Lower lobe of right lung (tissue), 2 donors: ENCODE data around the gene PIGL. TPM values are rescaled to one million over a fixed set of nuclear protein-coding genes. Genes with fewer than 3 reads are reported as not detected.

Experiments
- ATAC-seq, 2 donors: fragments of 200-7000 bp; cut with Tn5 transposase; one replicate each; pipeline ENCODE4 v1.9.1; 2020 to 2022; ENCODE audit warnings: mild to moderate bottlenecking in 2 of 2, moderate library complexity in 2 of 2
- DNase-seq: peaks from one replicate; pipeline ENCODE4 v3.0.0-alpha.2; 2020
- H3K27ac ChIP-seq: fragments of 200-600 bp; one replicate; pipeline ENCODE4 v1.8.0; 2022
- H3K27me3 ChIP-seq: fragments of 200-600 bp; one replicate; pipeline ENCODE4 v1.8.0; 2022; ENCODE audit warnings: low read depth
- H3K36me3 ChIP-seq: fragments of 200-600 bp; one replicate; pipeline ENCODE4 v1.8.0; 2022; ENCODE audit warnings: mild to moderate bottlenecking
- H3K4me1 ChIP-seq: fragments of 200-600 bp; one replicate; pipeline ENCODE4 v1.8.0; 2022
- H3K4me3 ChIP-seq: fragments of 200-600 bp; one replicate; pipeline ENCODE4 v1.8.0; 2022; ENCODE audit warnings: mild to moderate bottlenecking
- H3K9me3 ChIP-seq: fragments of 200-600 bp; one replicate; pipeline ENCODE4 v1.8.0; 2022
- intact Hi-C: fragments of 100-400 bp; cut with DNase I; formaldehyde crosslinking; loops from one replicate; pipeline ENCODE4 v1.11.0; 2022
- total RNA-seq: library from RNA; stranded (reverse); fragmentation: NEBNext Ultra II Directional; extraction: Animal tissue kit (Norgen Biotek cat#: 25700); gene quantifications from one replicate; pipeline ENCODE4 v1.2.1, GENCODE V29; 2021
- TF ChIP-seq, protein P1 (sequence below): fragments of 200-600 bp; IDR thresholded peaks from one replicate; pipeline ENCODE4 v1.8.0; 2022; ENCODE audit warnings: antibody characterized with exemption, mild to moderate bottlenecking
- donor health status: DM: no; HTN: yes; CAD: no; lungs with severe emphysema.

Gene PIGL
- total RNA-seq, 1 donor from 2014 or later: 24.3 TPM

DNA sequence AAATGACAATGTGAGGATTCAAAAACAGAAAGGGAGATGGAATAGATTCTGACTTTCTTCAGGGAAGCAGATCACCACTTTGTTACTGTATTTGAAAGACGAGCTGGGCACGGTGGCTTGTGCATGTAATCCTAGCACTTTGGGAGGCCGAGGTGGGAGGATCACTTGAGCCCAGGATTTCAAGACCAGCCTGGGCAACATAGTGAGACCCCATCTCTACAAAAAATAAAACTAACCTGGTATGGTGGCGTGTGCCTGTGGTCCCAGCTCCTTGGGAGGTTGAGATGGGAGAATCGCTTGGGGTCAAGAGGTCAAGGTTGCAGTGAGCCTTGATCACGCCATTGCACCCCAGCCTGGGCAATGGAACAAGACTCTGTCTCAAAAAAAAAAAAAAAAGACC, 34.0 kb downstream of the PIGL start:
- Histone ChIP-seq H3K4me3 (no peak overlapping the region), H3K9me3 (no peaks in the 10 kb centered on the region), H3K36me3 (no peaks in the 10 kb centered on the region), H3K27ac (no peak overlapping the region), H3K4me1 (peaks cover 15% of the 10 kb centered on the region), H3K27me3 (no peaks in the 10 kb centered on the region)
- intact Hi-C loops: no loop called here
- TF ChIP-seq, protein P1, sequence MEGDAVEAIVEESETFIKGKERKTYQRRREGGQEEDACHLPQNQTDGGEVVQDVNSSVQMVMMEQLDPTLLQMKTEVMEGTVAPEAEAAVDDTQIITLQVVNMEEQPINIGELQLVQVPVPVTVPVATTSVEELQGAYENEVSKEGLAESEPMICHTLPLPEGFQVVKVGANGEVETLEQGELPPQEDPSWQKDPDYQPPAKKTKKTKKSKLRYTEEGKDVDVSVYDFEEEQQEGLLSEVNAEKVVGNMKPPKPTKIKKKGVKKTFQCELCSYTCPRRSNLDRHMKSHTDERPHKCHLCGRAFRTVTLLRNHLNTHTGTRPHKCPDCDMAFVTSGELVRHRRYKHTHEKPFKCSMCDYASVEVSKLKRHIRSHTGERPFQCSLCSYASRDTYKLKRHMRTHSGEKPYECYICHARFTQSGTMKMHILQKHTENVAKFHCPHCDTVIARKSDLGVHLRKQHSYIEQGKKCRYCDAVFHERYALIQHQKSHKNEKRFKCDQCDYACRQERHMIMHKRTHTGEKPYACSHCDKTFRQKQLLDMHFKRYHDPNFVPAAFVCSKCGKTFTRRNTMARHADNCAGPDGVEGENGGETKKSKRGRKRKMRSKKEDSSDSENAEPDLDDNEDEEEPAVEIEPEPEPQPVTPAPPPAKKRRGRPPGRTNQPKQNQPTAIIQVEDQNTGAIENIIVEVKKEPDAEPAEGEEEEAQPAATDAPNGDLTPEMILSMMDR: no peak
- no peak for DNase-seq
- ATAC-seq: no peak

DNA sequence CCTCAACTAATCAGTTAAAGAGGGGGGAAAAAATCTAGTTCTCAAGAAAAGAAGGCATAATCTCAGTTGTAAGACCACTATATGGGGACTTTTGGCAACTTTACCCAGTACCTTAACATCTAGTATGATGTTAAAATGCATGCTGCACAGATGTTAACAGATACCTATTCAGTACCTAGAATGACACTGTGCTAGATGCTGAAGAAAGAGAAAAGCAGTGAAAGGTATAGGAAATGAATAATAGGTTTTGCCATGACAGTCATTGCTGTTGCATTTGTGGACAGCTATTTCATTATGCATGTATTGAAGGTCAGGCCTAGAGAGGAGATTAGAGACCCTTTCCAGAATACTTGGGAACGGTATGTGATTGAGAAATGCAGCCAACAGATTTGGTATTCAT, 34.5 kb downstream of the PIGL start:
- TF ChIP-seq, protein P1: no peak
- Histone ChIP-seq H3K4me3 (no peak overlapping the region), H3K27me3 (no peaks in the 10 kb centered on the region), H3K27ac (no peak overlapping the region), H3K4me1 (peaks cover 20% of the 10 kb centered on the region), H3K9me3 (no peaks in the 10 kb centered on the region), H3K36me3 (no peaks in the 10 kb centered on the region)
- DNase-seq: no peak
- no peak for ATAC-seq
- intact Hi-C loops: no loop called here

DNA sequence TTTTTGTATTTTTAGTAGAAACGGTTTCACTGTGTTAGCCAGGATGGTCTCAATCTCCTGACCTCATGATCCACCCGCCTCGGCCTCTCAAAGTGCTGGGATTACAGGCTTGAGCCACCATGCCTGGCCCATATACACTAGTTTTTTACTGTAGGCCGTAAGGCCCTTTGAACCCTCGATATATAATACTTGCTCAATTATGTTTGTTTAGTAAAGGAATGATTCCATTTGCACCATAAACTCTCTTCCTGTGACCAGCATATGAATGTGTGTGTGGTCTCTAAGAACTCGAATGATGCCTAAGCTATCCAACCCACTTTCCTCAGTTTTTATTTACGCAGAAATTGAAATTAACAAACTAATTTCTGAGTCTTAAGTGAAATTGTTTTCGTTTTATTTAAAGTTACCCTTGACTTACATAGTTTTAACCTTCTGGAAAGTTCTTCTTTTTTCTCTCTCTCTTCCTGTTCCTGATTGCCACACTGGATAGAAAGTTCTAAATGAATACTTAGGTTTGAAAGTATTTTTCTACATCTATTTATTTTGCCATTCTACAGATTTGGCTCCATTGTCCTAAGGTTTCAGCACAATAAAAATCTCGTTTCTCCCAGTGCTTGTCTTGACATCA, 37.9 kb downstream of the PIGL start:
- no peaks in the 10 kb centered on the region for H3K9me3 ChIP-seq
- intact Hi-C loops: no loop called here
- H3K27me3 ChIP-seq: no peaks in the 10 kb centered on the region
- ATAC-seq (no peak), DNase-seq (no peak)
- H3K36me3 ChIP-seq: no peaks in the 10 kb centered on the region
- no peak overlapping the region for H3K4me3 ChIP-seq
- peak overlapping the region; percentile 22 for H3K27ac ChIP-seq
- H3K4me1 ChIP-seq: peaks cover 28% of the 10 kb centered on the region
- TF ChIP-seq, protein P1: no peak

DNA sequence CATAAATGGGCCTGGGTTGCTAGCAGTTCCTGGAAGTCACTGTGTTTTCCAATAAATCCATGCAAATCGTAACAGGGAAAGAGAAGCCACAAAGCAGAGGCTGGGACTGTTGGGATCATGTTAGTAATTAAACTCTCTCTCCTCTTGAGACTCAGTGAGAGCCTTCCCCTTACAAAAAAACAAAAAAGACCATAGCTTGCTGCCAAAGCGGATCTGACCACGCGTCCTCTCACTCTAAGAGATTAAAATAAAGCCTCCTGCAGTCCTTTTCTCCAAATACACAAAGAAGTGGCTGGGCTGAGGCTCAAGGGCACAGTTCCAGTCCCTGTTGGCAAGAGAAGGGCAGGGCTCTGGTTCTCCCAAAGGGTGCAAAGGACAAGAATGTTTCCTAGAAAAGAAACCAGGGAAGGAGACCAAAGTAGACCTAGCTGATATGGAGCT, 38.5 kb downstream of the PIGL start:
- TF ChIP-seq, protein P1: no peak
- Histone ChIP-seq H3K27me3 (no peaks in the 10 kb centered on the region), H3K9me3 (no peaks in the 10 kb centered on the region), H3K27ac (peak overlapping the region; percentile 22), H3K36me3 (no peaks in the 10 kb centered on the region), H3K4me3 (no peak overlapping the region), H3K4me1 (peaks cover 29% of the 10 kb centered on the region)
- intact Hi-C loops: no loop called here
- peak; percentile 83 for ATAC-seq
- peak; percentile 47 for DNase-seq

DNA sequence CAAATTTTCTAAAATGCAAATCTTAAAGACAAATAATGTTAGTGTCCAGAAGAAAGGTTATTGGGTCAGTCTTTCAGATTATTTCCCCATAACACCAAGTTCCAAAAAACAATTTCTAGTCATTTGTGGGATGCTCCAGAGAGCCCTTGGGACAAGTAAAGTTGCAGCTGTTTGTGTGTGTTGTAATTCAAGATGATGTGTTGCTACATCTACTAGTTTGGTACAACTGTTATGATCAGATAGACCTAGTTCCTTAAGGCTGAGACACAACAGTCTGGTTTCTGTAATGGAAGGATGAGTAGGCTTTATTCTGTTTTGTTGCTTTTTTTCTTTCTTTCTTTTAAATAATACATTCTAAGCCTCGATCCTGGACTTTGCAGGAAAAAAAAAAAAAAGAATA, 41.9 kb downstream of the PIGL start:
- TF ChIP-seq, protein P1: no peak

More for the DNA sequence above, 41.9 kb downstream of the PIGL start:
- intact Hi-C loops: no loop called here
- Histone ChIP-seq H3K4me3 (no peak overlapping the region), H3K27me3 (no peaks in the 10 kb centered on the region), H3K9me3 (no peaks in the 10 kb centered on the region), H3K4me1 (peaks cover 29% of the 10 kb centered on the region), H3K36me3 (no peaks in the 10 kb centered on the region), H3K27ac (peak overlapping the region; percentile 48)
- ATAC-seq: peak; percentile 42 to 67
- DNase-seq: no peak
